H1 (cell line): Measurements from ENCODE around the gene KCNQ2. TPM values are rescaled to one million over a fixed set of nuclear protein-coding genes. Genes with fewer than 3 reads are reported as not detected.

Experiments
- ASH2L ChIP-seq: fragments of 200-600, 300-600 bp; sonication (generic); IDR thresholded peaks from one replicate; pipeline ENCODE4 v1.7.1; 2017; ENCODE audit warnings: low read length
- CBX8 ChIP-seq: fragments of 300-800, 300-1000 bp; sonication (generic); IDR thresholded peaks from 2 replicates; pipeline ENCODE4 v1.7.1; 2016; ENCODE audit warnings: low read depth, low read length, borderline replicate concordance
- GABPA ChIP-seq: IDR thresholded peaks from 2 replicates; pipeline ENCODE4 v1.6.1; 2011; ENCODE audit warnings: mild to moderate bottlenecking, low read length, moderate library complexity, borderline replicate concordance; ENCODE audit not compliant: insufficient read depth
- HDAC2 ChIP-seq, 2 experiments: fragments of 300-600 bp in 1 of 2; sonication (generic) in 1 of 2; IDR thresholded peaks; 2 replicates each; pipeline ENCODE4 v1.6.1; 2011 to 2012; ENCODE audit warnings: low read depth in 2 of 2, low read length in 2 of 2, mild to moderate bottlenecking in 2 of 2, moderate library complexity in 2 of 2, borderline replicate concordance in 1 of 2, inconsistent platforms in 1 of 2
- HDAC6 ChIP-seq: IDR thresholded peaks from one replicate; pipeline ENCODE4 v1.7.1; 2012; ENCODE audit warnings: low read depth, mild to moderate bottlenecking, inconsistent platforms, low read length, moderate library complexity
- MAFK ChIP-seq: IDR thresholded peaks from 2 replicates; pipeline ENCODE4 v1.6.1; 2012; ENCODE audit warnings: low read depth, mild to moderate bottlenecking, improper control_type of control experiment, low read length
- NANOG ChIP-seq: IDR thresholded peaks from 2 replicates; pipeline ENCODE4 v1.6.1; 2011; ENCODE audit warnings: low read length, low read depth, mild to moderate bottlenecking, inconsistent platforms; ENCODE audit not compliant: insufficient read depth, poor library complexity, severe bottlenecking
- PHF8 ChIP-seq: fragments of 200-600 bp; sonication (generic); conservative IDR thresholded peaks from 2 replicates; pipeline ENCODE4 v1.7.1; 2012; ENCODE audit warnings: low read depth, mild to moderate bottlenecking, inconsistent platforms, low read length, moderate library complexity
- POU5F1 ChIP-seq: IDR thresholded peaks from 2 replicates; pipeline ENCODE4 v1.6.1; 2011; ENCODE audit warnings: low read depth, mild to moderate bottlenecking, low read length, moderate library complexity
- RAD21 ChIP-seq, 2 experiments: IDR thresholded peaks in 1 of 2; conservative IDR thresholded peaks in 1 of 2; 2 replicates each; pipeline ENCODE4 v1.6.1; 2011; ENCODE audit warnings: low read depth in 2 of 2, low read length in 2 of 2, improper control_type of control experiment in 1 of 2, inconsistent platforms in 1 of 2, mild to moderate bottlenecking in 1 of 2, moderate library complexity in 1 of 2
- RFX5 ChIP-seq: IDR thresholded peaks from 2 replicates; pipeline ENCODE4 v1.6.1; 2011; ENCODE audit warnings: low read depth, low read length, improper control_type of control experiment, borderline replicate concordance
- RNF2 ChIP-seq: fragments of 200-900, 300-1000 bp; sonication (generic); IDR thresholded peaks from 2 replicates; pipeline ENCODE4 v1.7.1; 2016; ENCODE audit warnings: borderline replicate concordance, low read depth, mild to moderate bottlenecking, antibody characterized with exemption, low read length; ENCODE audit not compliant: poor library complexity, severe bottlenecking; ENCODE audit errors: missing control alignments
- SP4 ChIP-seq: IDR thresholded peaks from 2 replicates; pipeline ENCODE4 v1.6.1; 2012; ENCODE audit warnings: low read length, inconsistent platforms
- SRF ChIP-seq: IDR thresholded peaks from 2 replicates; pipeline ENCODE4 v1.6.1; 2011; ENCODE audit warnings: mild to moderate bottlenecking, low read depth, low read length, moderate library complexity
- TAF7 ChIP-seq: optimal IDR thresholded peaks from 2 replicates; pipeline ENCODE3; 2011; ENCODE audit warnings: low read depth, mild to moderate bottlenecking, inconsistent platforms, low read length, moderate library complexity, borderline replicate concordance
- TBP ChIP-seq: IDR thresholded peaks from 2 replicates; pipeline ENCODE4 v1.6.1; 2011; ENCODE audit warnings: low read depth, low read length, improper control_type of control experiment
- TEAD4 ChIP-seq: IDR thresholded peaks from 2 replicates; pipeline ENCODE4 v1.6.1; 2012; ENCODE audit warnings: low read depth, low read length, inconsistent platforms, mixed read lengths
- YY1 ChIP-seq: IDR thresholded peaks from 2 replicates; pipeline ENCODE4 v1.6.1; 2011; ENCODE audit warnings: low read depth, mild to moderate bottlenecking, low read length
- polyA plus RNA-seq, 7 experiments: library from polyadenylated mRNA; depleted of rRNA in 3 of 7; stranded (reverse) in 5 of 7; unstranded in 2 of 7; fragments of >200 nt in 5 of 7; fragments of 200-250 nt in 2 of 7; gene quantifications; 1 replicate in 5 of 7; 2 replicates in 1 of 7; 4 replicates in 1 of 7; pipeline versions ENCODE4 v1.2.1 to v1.2.3, GENCODE V29; 2011 to 2013; ENCODE audit warnings: missing spikeins in 2 of 7, mixed read lengths in 2 of 7
- total RNA-seq: library from RNA; stranded (reverse); fragmentation: NEBNext Ultra II Directional; extraction: Animal tissue kit (Norgen Biotek cat#: 25700); gene quantifications from 2 replicates; pipeline ENCODE4 v1.2.1, GENCODE V29; 2021
- TF ChIP-seq, protein P1 (sequence below): IDR thresholded peaks from 2 replicates; pipeline ENCODE4 v1.6.1; 2012; ENCODE audit warnings: inconsistent platforms
- TF ChIP-seq, protein P2 (sequence below): IDR thresholded peaks from 2 replicates; pipeline ENCODE4 v1.6.1; 2012; ENCODE audit warnings: inconsistent platforms
- TF ChIP-seq, protein P3 (sequence below), 3 experiments: IDR thresholded peaks; 1 replicate in 2 of 3; 2 replicates in 1 of 3; pipeline versions ENCODE4 v1.5.1 to v1.6.1; 2011; ENCODE audit warnings: low read length in 3 of 3, mild to moderate bottlenecking in 3 of 3, inconsistent platforms in 2 of 3, low read depth in 1 of 3, moderate library complexity in 1 of 3; ENCODE audit not compliant: insufficient read depth in 1 of 3; ENCODE audit errors: control extremely low read depth in 1 of 3

KCNQ2 gene
- total and polyA plus RNA-seq, 2 of the 8 experiments (the other 6 are each of a cell fraction or from before 2014, with no cell fraction given) = 82.6 to 243 TPM

GRCh38 chr20:63520504-63520933 is 48.1 kb upstream of the KCNQ2 start, which contains the start of gene PPDPF (continued):
- TF ChIP-seq, protein P1, sequence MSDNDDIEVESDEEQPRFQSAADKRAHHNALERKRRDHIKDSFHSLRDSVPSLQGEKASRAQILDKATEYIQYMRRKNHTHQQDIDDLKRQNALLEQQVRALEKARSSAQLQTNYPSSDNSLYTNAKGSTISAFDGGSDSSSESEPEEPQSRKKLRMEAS = no peak
- TF ChIP-seq MAFK (no peak), GABPA (no peak), YY1 (no peak), CBX8 (no peak), TEAD4 (no peak), PHF8 (peak; percentile 78; the same call in 1 of the 2 replicates), NANOG (no peak), SRF (no peak), POU5F1 (no peak), RNF2 (no peak), RAD21 (IDR thresholded peaks at IDR 0.05 in 1 of 2, conservative IDR thresholded peaks at IDR 0.05 in 1 of 2; ENCODE audit: low read depth in 2 of 2, low read length in 2 of 2) (no peak), TBP (peak; percentile 88; the same call in 1 of the 2 replicates), HDAC2 (IDR thresholded peaks at IDR 0.05; ENCODE audit: borderline replicate concordance in 1 of 2, low read depth in 2 of 2, low read length in 2 of 2) (peak; percentile 21 to 99; a peak in 2 of 4 replicates), RFX5 (no peak), HDAC6 (no peak), SP4 (no peak), ASH2L (no peak), TAF7 (no peak)
- TF ChIP-seq, protein P2, sequence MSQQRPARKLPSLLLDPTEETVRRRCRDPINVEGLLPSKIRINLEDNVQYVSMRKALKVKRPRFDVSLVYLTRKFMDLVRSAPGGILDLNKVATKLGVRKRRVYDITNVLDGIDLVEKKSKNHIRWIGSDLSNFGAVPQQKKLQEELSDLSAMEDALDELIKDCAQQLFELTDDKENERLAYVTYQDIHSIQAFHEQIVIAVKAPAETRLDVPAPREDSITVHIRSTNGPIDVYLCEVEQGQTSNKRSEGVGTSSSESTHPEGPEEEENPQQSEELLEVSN = no peak
- TF ChIP-seq, protein P3, sequence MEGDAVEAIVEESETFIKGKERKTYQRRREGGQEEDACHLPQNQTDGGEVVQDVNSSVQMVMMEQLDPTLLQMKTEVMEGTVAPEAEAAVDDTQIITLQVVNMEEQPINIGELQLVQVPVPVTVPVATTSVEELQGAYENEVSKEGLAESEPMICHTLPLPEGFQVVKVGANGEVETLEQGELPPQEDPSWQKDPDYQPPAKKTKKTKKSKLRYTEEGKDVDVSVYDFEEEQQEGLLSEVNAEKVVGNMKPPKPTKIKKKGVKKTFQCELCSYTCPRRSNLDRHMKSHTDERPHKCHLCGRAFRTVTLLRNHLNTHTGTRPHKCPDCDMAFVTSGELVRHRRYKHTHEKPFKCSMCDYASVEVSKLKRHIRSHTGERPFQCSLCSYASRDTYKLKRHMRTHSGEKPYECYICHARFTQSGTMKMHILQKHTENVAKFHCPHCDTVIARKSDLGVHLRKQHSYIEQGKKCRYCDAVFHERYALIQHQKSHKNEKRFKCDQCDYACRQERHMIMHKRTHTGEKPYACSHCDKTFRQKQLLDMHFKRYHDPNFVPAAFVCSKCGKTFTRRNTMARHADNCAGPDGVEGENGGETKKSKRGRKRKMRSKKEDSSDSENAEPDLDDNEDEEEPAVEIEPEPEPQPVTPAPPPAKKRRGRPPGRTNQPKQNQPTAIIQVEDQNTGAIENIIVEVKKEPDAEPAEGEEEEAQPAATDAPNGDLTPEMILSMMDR (IDR thresholded peaks at IDR 0.05; ENCODE audit: control extremely low read depth in 1 of 3, insufficient read depth in 1 of 3, low read depth in 1 of 3, low read length in 3 of 3) = no peak
